Astrocyte of the hippocampus (primary cell): ENCODE results near the gene SNUPN.

Source experiments
- DNase-seq: peaks from one replicate; pipeline ENCODE4 v3.0.0; 2011; ENCODE audit warnings: low read depth, low spot score

Gene SNUPN

GRCh38 chr15:75625542-75626347 is at the start of gene SNUPN:
Gene SNUPN (minus strand): TSS chr15:75625725. CDS start chr15:75621051, 4,674 bp downstream.
- DNase-seq: peak; percentile 97

- no peak for DNase-seq
These were observed 48.8 kb upstream of the SNUPN start for GRCh38 chr15:75674366-75674765.

DNA sequence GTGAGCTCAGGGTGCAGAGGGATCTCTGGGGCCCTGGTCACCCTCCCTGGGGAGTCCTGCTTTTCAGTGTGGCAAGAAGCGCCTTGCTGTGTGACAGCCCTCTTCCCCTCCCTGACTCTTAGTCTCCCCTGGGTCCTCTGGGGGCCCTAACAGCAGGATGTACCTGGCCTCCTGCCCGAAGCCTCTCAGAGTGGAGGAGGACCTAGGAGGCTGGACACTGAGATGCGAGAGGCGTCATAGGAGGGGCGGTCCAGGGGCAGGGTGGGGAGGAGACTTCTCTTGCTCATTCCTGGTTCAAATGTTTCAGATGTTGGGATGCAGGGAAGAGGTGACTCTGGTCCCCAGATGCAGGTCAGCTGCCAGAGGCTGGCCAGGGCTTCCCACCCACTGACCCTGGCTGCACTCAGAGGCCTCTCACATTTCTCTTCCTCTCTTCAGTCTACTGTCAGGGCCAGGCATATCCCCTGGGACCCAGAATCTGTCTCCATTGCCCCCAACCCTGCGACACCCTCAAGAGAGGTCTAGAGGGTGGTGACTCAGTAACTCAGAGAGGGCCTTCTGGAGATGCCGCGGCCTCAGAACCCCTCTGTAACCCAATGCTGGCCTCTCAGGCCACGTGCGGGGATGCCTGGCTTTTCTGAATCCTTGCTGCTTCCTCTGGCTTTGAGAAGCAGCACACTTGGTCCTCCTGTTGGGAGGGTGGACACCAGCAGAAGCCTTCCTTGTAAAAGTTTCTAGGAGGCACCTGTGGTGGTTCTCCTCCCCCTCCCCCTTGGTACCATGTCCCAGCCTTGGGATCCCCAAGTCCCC is 48.1 kb upstream of the SNUPN start:
- peak; percentile 58 for DNase-seq

GRCh38 chr15:75672646-75673425 is 47.3 kb upstream of the SNUPN start:
- peak; percentile 87 for DNase-seq

GRCh38 chr15:75671730-75672602 is 46.4 kb upstream of the SNUPN start:
- peak; percentile 44 for DNase-seq

GRCh38 chr15:75669879-75670212 is 44.3 kb upstream of the SNUPN start:
- DNase-seq: no peak

GRCh38 chr15:75669191-75669878 is 43.8 kb upstream of the SNUPN start:
- peak; percentile 48 for DNase-seq

DNA sequence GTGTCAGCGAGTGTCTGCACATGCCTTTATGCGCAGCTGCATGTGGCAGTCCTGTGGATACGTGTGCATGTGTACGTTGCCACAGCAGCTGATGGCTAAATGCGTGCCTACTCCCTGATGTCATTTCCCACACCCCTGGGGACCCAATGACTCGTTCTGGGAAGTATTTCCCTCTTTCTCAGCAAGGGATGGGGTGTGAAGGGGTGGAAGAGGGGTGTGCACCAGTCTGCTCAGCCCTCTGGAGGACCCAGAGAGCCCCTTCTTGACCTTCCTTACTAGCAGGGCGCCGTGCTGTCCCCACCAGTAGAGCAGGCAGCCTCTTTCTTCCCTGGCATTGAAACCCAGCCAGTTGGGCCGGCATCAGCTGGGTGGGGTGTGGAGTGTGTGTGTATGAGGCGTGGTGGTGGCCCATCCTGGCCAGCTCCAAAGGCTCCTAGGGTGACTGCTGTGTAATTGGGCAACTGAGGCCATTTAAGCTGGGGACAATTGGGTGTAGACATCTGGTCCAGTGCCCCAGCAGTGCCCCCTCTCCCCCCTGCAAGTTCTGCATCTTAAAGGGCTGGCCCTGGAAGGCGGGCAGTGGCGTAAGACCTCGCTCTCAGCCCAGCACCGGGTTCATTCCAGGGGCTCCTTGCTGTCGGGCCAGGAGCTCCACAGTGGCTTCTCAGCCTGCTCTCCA is 41.4 kb upstream of the SNUPN start:
- DNase-seq: peak; percentile 97

DNA sequence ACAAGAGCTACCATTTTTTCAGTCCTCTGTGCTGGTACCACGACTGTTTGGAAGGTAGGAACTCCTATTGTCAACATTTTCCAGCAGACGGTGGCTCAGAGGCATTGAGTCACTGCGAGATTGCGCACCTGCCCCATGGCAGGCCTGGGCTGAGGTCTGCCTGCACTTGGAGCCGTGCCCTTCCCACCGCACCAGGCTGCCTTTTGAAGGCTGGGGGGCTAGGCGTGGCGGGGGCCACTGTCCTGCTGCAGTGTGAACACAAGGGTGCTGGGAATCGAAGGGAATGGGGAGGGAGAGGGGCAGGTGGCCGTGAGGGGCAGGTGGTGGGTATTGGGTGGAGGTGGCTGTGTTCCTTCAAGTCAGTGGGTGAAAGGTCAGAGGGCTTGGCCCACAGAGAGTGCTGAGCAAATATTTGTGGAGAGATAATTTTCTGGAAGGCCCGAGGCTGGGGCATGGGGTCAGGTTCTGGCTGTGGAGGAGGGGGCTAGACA is 38.5 kb upstream of the SNUPN start:
- DNase-seq: no peak

GRCh38 chr15:75662823-75663519 is 37.4 kb upstream of the SNUPN start:
- no peak for DNase-seq

DNA sequence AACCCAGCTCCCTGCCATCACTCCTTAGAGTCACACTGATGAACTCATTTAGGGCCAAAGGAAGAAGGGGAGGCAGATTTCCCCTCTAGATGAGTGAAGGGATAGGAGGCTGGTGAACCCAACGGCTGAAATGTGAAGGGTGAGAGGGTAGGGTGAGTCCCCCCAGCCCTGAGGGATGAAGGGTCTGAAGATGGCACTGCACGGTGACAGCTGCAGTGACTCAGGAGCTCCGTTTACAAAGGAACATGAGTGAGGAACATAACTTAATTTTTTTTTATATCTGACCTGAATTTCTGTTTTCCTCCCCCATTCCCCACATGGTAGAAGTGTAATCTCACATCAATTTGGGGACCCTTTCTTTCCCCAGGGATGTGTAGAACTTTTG is 36.2 kb upstream of the SNUPN start:
- no peak for DNase-seq

DNA sequence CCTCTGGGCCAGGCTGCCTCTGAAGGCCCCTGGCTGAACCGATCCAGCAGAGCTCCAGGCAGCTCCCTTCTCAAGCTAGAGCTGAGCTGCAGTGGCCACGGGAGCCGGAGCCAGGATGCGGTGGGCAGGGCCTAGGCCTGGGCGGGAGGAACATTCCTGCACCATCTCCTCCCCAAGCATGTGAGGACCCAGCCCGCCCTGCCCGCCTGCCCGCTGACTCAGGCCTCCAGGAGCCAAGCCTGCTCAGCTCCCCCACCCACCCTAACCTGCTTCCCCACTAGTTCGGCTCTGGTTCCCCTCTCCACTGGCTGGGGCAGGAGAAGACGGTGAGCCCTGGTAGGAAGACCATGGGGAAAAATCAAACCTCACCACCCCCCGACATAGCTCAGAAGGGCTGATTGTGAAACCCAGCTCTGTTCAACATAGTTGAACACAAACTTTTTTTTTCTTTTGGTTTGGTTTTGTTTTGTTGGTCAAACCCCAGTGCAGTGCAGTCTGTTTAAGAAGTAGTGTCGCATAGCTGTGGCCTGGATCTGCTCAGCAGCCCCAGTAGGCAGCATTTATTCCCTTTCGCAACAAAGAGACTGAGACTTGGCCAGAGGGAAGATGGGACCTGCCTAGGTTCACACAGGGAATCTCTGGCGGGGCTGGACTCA is 35.7 kb upstream of the SNUPN start:
- DNase-seq: peak; percentile 98

DNA sequence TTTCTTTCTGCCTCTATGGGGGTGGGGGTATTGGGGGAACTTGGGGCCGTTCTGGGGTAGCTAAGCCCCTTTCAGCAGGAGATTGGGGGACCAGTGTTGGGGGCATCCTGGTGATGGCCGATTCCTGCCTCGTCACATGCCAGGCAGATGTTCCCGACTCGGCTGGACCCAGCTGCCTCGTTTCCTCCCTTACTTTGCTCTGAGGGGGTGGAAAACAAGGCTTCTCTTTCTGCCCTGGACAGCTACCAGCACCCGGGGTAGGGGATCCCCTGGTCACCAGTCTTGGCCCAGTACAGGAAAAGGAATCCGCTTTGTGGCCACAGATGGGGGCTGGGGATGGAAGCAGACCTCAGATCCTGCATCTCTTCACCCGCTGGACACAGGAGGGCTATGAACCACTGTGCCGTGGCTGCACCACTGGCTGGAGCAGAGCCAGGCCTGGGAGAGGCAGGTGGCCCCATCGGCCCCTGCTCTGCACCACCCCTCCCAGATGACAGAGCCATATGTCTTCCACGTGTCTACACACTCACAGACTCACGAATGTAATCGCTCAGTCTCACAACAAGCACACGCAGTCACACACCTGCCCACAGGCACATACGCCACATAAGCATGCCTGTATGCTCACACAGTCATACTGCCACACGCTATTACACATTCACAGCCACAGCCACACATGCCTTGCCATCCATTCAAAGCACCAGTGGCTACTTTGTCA is 34.6 kb upstream of the SNUPN start:
- DNase-seq: peak; percentile 29

- no peak for DNase-seq
These were observed 33.7 kb upstream of the SNUPN start for GRCh38 chr15:75659141-75659771.

DNA sequence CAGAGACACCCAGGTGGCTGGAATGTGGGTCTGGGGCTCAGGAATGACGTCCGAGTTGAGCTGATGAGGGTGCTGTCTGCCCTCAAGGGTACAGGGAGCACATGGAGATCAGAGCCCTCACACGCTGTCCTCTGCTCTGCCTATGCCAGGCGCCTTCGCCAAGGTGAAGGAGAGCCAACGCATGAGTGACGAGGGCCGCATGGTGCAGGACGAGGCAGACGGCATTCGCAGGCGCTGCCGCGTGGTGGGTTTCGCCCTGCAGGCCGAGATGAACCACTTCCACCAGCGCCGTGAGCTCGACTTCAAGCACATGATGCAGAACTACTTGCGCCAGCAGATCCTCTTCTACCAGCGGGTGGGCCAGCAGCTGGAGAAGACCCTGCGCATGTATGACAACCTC is 31.3 kb upstream of the SNUPN start:
- DNase-seq: no peak

GRCh38 chr15:75656331-75656730 is 30.8 kb upstream of the SNUPN start:
- no peak for DNase-seq

GRCh38 chr15:75655931-75656330 is 30.4 kb upstream of the SNUPN start:
- no peak for DNase-seq
